IPS DF 4.7 (cell line): ENCODE results near the gene CFAP299.
"Not testable (repeated sequence)": the region's sequence is repeated elsewhere in the genome, so short reads cannot be mapped to it uniquely, and the experiment has no call there.

Source experiments
- DNase-seq: peaks from one replicate; pipeline ENCODE4 v3.0.0-alpha.2; 2013; ENCODE audit warnings: low spot score; ENCODE audit errors: extremely low read depth

Gene CFAP299

DNA sequence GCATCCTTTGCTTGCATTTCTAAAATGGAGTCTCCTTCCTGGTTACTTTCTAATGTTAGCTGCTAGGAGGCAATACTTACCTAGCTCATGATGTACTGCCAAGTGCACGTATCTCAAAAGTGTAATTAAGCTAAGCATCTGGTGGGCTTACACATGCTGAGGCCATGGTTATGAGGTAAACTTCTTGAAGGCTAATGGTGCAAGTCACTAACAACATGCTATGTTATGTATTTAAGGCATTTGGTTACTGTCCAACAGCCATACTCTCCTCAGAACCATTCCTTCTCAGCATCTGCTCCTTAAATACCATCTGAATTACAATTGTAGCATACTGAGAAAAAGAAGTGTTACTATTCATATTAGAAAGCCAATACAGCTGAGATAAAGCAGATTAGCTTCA lies 376.4 kb downstream of the CFAP299 start:
- no peak for DNase-seq

DNA sequence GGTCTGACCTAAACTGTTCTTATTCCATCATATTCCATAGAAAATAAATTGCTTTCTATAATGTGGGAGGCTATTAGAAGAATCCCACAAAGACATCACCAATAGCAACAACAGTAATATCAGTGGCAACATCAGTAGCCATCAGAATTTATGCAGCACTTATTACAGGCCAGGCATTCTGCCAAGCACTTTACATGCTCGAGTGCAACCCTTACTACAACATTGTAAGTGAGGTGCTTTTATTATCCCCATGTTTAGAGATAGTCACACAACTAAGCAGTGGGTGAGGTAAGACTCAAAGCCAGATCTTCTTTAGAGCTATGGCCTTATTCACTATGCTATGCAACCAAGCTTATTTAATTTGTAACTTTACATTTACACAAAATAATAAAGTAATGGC lies 377.9 kb downstream of the CFAP299 start:
- DNase-seq: no peak

DNA sequence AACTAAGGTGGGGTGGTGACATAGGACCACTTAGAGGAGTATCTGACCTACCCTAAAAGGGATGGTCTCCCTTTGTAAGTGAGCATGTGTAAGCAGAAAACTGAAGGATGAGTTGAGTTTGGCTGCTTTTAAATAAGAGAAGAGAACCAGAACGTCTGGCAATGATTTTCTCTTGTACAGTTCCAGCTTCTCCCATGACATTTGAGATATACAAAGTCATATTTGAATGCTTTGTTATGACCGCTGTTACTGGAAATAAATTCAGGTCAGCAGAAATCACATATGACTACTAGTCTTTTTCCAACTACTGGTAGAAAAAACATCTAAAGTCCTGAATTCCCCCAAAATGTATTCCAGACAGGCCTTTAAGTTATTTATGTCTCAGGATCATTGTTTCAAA lies 381.7 kb downstream of the CFAP299 start:
- no peak for DNase-seq

DNA sequence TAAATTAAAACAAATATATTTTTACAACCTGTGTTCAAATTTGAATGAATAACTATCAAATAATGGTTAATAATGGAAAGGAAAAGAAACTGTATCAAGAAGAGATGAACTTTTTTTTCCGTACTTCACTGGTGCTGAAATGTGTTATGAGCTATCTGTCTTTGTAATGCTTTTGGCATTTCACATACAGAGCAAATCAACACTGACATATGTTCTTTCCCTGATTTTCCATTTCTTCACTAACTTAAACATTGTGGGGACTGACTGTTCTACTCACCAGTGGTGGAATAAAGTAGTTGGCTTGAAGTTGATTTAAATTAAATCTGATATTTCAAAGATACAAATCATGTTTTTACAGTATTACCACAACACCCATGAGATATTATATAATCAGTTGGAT lies 390.9 kb downstream of the CFAP299 start:
- DNase-seq: no peak

DNA sequence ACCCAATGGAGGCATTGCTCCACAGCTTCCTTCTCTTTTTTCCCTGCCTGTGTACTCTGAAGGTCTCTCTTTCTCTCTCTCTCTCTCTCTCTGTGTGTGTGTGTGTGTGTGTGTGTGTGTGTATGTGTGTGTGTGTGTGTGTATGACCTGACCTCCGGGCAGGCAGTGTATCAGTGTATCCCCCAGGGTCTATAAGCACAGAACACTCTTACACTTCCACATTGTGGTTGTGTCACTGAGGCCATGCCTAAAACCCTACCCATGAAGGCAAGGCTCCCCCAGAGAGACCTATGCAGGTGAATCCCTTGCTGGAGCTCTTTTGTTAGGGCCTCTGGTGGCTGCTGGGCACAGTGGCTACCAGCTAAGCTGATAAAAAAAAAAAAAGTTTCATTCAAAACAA lies 394.6 kb downstream of the CFAP299 start:
- no peak for DNase-seq

DNA sequence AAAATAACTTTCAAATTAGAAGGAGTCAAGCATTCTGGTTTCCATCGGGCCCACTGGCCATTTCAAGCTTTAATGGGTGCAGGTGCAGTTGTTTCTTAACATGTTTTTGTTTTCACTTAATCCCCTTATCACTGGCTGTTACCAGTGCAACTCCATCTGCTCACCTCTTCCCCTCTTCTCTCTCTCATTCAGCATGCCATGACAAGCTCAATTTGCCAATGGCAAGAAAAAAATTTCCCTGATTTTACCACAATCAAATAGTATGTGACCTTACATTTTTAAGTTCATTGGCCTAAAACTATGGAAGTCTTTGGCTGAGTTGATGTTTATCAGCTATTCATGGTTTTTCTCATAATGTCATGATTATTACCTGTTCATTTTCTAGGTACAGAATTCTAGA lies 395.9 kb downstream of the CFAP299 start:
- DNase-seq: no peak

DNA sequence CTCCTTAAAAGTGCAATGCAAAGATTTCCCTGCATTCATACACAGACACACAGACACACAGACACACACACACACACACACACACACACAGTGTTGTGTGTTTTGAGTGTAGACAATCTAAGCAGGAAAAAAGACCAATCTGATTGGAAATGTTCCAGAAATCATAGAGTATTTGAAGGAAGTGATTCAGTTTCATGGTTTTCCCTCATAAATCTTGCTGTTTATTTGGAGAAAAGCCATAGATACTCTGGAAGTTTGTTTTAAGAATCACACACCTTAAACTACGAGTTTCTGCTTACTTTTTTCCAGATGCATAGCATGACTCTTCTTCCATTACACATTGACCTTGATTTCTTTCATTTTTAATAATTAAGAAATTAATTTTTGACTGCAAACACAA lies 396.5 kb downstream of the CFAP299 start:
- DNase-seq: no peak

DNA sequence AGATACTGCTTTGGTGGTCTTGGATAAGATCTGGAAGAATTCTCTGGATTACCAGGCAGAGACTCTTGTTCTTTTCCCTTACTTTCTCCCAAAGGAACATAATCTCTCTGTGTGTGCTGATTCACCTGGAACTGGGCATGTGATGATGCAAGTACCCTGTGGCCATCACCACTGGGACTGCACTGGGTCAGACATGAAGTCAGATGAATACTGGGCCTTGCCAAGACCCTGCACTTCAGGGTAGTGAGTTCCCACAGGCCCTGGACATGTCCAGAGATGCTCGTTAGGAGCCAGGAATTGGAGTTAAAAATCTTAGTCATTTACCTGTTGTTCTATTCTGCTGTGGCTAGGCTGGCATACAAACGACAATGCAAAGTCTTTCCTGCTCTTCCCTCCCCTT lies 404.8 kb downstream of the CFAP299 start:
- no peak for DNase-seq

DNA sequence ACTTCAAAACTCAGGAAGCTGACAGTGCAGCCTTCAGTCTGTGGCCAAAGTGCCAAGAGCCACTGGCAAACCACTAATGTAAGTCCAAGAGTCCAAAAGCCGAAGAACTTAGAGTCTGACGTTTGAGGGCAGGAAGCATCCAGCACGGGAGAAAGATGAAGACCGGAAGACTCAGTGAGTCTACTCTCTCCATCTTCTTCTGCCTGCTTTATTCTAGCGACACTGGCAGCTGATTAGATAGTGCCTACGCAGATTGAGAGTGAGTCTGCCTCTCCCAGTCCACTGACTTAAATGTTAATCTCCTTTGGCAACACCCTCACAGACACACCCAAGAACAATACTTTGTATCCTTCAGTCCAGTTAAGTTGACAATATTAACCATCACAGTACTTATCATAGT lies 414.0 kb downstream of the CFAP299 start:
- DNase-seq: not testable (repeated sequence)

DNA sequence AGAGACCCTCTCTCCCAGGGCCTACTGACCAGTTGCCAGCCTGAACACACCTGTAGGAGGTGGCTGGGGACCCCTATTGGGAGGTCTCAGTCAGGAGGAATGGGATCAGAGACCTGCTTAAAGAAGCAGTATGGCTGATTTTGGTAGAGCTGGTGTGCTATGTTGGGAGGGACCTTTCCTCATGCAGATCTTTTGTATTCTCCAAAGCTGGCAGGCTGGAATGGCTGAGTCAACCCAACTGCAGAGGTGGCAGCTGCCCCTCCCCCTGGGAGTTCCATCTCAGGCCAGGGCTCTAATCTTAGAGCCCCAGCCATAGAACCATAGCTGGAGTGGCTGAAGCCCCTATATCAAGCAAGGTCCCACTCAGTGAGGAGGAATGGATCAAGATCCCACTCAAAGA lies 415.7 kb downstream of the CFAP299 start:
- no peak for DNase-seq

DNA sequence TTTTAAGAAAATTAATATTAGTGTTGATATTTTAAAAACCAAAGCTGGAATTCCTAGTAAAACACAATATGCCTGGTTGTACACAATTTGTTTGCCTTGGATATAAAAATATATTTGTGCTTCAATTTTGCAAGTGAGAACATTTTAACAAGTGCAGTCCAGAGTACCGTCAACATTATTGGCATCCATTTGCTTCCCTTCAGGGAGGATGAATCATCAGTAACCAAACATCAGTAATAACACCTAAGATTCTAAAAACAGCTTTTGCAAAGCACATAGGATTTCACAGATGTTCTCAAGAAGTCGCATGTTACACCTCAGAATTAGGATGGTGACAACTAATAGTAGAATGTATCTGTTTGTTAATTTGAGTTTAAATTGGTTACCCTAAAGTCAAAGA lies 432.4 kb downstream of the CFAP299 start:
- DNase-seq: no peak

DNA sequence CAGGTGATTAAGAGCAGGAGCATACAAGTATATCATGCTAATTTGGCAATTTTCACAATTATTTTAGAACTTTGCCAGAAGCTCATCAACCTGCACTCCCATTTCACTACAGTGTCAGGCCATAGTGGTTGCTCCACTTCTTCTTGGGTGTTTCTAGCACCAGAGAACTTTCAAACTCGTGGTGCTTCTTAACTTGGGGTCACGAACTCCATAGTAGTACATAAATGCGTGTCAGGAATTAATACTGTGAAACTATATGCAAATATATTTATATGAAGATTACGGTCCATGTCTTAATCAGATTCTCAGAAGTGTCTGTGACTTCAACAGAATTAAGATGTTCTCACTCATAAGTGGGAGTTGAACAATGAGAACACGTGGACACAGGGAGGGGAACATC lies 440.6 kb downstream of the CFAP299 start:
- DNase-seq: no peak

DNA sequence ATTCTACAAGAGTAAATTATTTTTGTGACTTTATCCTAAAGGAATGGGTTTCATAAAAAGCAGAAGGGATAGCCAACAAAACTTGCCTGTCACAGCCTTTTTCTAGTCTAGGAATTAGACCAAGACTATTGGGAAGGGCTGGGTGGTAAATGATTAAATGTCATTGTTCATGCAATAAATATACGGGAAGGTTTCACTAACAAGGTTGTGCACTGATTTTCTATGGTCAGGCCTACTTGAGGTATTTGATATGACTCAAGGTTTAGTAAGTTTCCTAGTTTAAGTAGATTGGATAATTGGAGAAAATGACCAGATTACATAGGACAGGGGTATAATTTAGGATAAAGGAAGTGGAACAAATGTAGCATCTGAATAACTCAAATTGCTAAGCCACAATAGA lies 445.9 kb downstream of the CFAP299 start:
- no peak for DNase-seq

DNA sequence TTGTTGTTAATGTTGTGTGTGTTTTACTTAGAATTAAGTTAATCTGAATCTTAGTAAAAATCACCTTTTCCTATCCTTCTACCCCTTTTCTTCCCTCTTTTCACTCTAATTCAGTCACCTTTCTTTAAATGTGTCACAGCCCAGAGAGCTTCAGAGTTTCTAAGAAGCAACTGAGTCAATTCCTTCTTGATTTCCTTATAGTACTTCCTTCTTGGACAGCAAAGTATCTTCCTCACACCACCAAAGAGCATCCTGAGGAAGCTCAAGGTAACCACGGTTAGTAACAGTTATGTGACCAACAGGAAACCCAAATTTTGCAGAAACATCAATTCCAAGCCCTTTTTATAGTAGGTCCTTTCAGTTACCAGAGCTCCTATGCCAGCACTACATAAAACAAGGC lies 451.8 kb downstream of the CFAP299 start:
- no peak for DNase-seq

DNA sequence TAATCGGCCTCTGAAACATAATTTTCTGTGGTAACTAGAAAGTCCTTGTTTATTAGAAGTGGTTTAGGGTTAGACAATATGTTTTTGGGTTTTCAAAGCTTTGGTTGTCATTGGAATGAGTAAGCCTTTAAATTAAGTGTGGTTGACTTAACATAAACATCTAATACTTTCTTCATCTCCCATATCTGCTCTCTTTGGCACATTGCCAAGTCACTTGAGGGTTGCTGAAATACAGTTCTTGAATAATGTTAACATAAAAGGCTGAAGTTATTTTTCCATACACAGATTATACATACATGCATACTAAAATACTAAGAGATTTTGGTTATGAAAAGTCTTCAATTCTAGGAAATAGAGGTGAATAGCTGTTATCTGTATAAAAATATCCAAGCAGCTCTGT lies 453.3 kb downstream of the CFAP299 start:
- no peak for DNase-seq

DNA sequence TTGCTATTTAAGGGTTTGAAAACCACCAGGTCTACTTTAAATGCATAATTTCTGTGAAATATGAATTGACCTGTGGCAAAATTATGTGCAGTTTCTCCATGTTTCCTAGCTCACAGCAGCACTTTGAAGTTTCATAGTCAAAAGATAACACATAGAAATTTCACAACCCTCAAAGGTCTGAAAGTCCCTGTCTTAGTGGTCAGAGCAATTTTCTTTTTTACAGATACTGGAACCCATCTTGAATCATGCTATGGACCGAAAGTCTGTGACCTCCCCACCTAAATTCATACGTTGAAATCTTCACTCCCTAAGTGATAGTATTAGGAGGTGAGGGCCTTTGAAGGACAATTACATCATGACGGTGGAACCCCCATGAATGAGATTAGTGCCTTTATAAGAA lies 454.6 kb downstream of the CFAP299 start:
- DNase-seq: no peak

DNA sequence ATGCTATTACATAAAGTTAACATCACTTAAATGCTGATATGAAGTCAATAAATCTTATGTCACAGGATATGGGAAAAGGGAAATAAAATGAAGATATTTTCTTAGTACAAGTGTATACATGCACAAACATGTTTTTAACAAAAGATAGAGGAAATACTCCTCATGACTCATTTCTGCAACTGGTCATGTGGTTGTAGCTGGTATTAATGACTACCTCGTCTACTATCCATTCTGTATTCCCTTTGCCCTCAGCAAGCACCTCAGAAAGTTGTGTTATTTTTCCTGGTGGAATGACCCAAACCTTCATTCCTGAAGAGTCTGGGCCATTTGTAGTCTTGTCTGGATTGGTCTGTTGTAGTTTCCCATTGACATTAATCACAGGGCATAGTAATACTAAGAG lies 458.1 kb downstream of the CFAP299 start:
- not testable (repeated sequence) for DNase-seq

DNA sequence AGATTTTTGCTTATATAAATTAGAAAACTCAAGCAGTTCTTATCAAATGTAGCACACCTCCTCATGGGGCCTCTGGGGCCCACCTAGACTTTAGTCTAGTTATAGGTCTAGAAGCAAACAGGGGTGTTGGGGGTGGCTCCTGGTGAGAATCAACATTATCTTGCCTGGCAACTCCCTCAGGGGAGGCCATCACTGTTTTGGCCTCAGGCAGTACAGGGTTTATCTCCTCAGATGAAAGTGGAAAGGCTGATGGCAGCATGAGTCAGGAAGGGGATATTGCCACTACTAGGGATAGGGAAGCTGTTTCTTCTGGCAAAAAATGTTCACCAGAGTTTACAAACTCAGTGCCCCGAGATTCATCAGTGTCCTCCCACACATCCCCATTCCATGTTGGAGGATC lies 462.6 kb downstream of the CFAP299 start:
- no peak for DNase-seq

DNA sequence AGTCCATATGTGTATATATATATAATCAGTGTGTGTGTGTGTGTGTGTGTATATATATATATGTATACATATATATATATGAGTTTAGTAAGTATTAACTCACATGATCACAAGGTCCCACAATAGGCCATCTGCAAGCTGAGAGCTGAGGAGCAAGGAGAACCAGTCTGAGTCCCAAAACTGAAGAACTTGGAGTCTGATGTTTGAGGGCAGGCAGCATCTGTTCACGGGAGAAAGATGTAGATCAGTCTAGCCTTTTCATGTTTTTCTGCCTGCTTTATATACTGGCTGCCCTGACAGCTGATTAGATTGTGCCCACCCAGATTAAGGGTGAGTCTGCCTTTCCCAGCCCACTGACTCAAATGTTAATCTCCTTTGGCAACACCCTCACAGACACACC lies 465.2 kb downstream of the CFAP299 start:
- DNase-seq: not testable (repeated sequence)

DNA sequence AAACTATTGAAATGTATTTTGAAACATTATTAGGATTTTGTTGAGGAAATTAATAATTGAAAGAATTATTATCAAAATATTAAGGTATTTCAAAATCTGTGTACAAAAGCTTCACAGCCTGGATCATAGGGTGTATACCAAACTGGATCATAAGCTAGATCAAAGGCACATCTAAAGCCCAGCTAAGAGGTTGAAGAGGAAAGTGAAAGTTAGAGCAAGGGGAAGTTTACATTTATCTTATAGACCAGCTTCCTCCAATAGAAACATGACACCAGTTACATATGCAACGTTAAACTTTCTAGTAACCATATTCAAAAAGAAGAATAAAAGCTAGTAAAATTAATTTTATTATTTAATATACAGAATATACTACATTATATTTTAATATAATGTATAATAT lies 467.8 kb downstream of the CFAP299 start:
- DNase-seq: no peak

DNA sequence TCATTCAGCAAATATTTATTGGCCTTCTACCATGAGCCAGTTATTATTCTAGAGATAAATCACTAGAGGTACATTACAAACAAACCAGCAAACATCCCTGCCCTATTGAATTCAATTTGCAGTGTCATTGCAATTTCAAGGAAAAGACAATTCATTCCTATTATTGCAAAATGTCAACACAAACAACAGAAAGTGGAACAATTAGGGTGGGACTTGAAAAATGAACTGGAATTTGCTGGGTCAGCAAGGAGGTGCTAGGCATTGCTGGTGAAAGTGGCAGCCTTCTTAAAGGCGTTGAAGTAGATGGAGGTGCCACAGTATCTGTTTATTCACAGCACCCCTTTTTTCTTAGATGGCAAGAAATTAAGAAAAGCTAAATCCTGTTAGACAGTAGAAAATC lies 470.9 kb downstream of the CFAP299 start:
- DNase-seq: no peak

DNA sequence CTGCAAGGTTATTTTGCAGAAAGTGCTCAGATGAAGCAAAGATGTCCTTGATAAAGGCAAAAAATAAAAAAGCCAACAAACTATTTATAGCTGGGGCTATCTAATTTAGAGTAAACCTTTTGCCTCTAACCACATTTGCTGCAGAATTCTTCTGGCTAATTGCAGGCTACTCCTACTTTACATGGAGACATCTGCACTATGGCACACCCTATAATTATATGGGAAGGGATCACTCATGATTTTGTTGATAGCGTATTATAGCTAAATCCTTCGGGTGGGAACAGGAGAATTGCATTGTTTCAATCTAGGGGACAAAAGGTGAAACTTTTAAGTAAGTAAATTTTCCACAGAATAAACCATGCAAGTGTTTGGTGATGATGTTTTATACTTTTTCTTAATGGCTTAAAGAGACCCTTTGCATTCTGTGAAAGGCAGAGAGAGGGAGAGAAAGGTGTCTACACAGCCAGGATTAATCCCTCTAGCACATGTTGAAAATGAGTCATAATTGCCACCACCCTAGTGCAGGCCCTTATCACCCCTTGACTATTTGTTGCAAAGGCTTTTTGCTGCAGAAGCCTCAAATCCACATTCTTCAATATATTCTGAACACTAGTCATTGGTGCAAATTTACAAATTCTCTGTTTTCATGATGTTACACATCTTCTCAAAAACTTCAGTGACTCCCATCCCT lies 473.7 kb downstream of the CFAP299 start:
- no peak for DNase-seq

DNA sequence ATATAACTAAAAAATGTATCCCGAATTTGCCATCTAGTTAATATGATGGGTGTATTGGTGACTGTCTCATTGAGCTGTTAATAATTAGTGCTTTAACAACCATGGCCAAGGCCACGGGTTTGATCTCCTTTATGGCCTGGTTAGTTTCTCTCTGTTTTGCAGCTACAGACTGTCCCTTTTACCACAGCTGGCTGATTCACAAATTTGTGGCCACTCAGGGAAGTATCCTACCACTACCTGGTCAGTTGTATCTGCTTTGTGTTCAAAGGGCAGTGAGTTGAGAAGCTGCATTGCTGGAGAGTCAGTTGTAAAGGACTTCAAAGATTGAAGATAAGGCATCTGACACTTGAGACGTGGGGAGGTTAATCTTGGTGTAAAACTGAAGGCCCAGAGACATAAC lies 475.9 kb downstream of the CFAP299 start:
- DNase-seq: no peak

DNA sequence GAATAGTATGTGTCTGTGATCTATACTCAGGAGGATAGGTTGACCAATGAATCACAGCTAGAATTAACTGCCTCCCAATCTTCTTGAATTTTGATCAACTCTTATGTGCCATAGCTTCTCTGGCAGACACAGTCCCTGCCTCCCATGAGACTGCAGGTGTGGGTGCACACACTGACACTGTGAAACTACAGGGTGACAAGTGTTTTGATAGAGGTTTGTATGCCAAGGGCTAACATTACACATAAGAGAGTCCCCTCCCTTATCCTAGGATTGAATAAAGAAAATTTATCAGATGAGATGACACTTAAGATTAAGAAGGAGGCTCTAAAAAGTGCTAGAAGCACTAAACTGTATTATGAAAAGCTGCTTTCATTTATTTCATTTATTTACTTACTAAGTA lies 476.6 kb downstream of the CFAP299 start:
- no peak for DNase-seq
